HL-60 (cell line): ENCODE measurements around the gene DIP2B.
A peak's percentile ranks its signal among the peaks of the same experiment; 100 is the strongest.

Source experiments
- DNase-seq, 2 experiments: peaks; one replicate each; pipeline ENCODE4 v3.0.0-alpha.2; 2010 to 2020; ENCODE audit warnings: low read depth in 1 of 2, low spot score in 1 of 2
- H3K27ac ChIP-seq: fragments of 250-450 bp; sonication (Bioruptor Pico); replicated peaks from 2 replicates; pipeline ENCODE4 v1.5.1; 2020; ENCODE audit warnings: mild to moderate bottlenecking, moderate library complexity
- H3K27me3 ChIP-seq: fragments of 250-450 bp; sonication (Bioruptor Pico); 2 replicates; pipeline ENCODE4 v1.5.1; 2021; ENCODE audit warnings: mild to moderate bottlenecking, moderate library complexity; ENCODE audit not compliant: insufficient read depth, poor library complexity, severe bottlenecking
- H3K4me3 ChIP-seq: replicated peaks from 2 replicates; pipeline ENCODE4 v1.5.1; 2011; ENCODE audit warnings: mild to moderate bottlenecking, control low read depth, low read length; ENCODE audit not compliant: insufficient read depth
- CTCF ChIP-seq: IDR thresholded peaks from one replicate; pipeline ENCODE4 v1.5.1; 2011; ENCODE audit warnings: low read length, control low read depth, inconsistent platforms; ENCODE audit not compliant: insufficient read depth
- GABPA ChIP-seq: IDR thresholded peaks from 2 replicates; pipeline ENCODE4 v1.6.1; 2012; ENCODE audit warnings: low read depth
- POLR2AphosphoS5 ChIP-seq: IDR thresholded peaks from 2 replicates; pipeline ENCODE4 v1.6.1; 2012; ENCODE audit warnings: low read depth
- REST ChIP-seq: IDR thresholded peaks from 2 replicates; pipeline ENCODE4 v1.6.1; 2012; ENCODE audit warnings: low read depth; ENCODE audit not compliant: insufficient replicate concordance
- SPI1 ChIP-seq: IDR thresholded peaks from 2 replicates; pipeline ENCODE4 v1.6.1; 2012; ENCODE audit warnings: low read depth, mild to moderate bottlenecking, borderline replicate concordance
- long read RNA-seq: library from polyadenylated mRNA; unstranded; transcript quantifications from one replicate; pipeline ENCODE4 v2.0.0, GENCODE V29; 2020

DIP2B gene
- long read RNA-seq, full-length matches to known transcripts: 5 of 42 reads
- long read RNA-seq, partial matches to known transcripts: 19 of 42 reads
- long read RNA-seq, other reads (novel, unspliced or antisense): 18 of 42 reads

- TF ChIP-seq POLR2AphosphoS5 (no peak; the same call in 1 of the 2 replicates), SPI1 (no peak), GABPA (peak; percentile 74), CTCF (peak; percentile 84), REST (peak; percentile 13)
- DNase-seq: peak; percentile 76 to 96
- Histone ChIP-seq H3K27ac (peak within 1 kb of the TSS; percentile 84), H3K4me3 (peak within 1 kb of the TSS; percentile 71), H3K27me3 (no peaks in the 10 kb centered on the region)
Measured at GRCh38 chr12:50504798-50505674, at the start of gene DIP2B. Gene DIP2B, plus strand, starts transcription at chr12:50504985. Its CDS starts 156 bp downstream, at chr12:50505141.

- Histone ChIP-seq H3K4me3 (no peak overlapping the region), H3K27ac (no peak overlapping the region), H3K27me3 (no peaks in the 10 kb centered on the region)
- no peak for TF ChIP-seq POLR2AphosphoS5
- TF ChIP-seq SPI1: no peak
- no peak for TF ChIP-seq REST
- TF ChIP-seq CTCF: no peak
- no peak for TF ChIP-seq GABPA
- no peak for DNase-seq
Measured at GRCh38 chr12:50458606-50459005, 46.2 kb upstream of the DIP2B start.

GRCh38 chr12:50467439-50467838, 37.3 kb upstream of the DIP2B start:
- TF ChIP-seq GABPA (no peak), REST (no peak), POLR2AphosphoS5 (no peak), CTCF (no peak), SPI1 (no peak)
- Histone ChIP-seq H3K27me3 (no peaks in the 10 kb centered on the region), H3K27ac (no peak overlapping the region), H3K4me3 (no peak overlapping the region)
- no peak for DNase-seq
